GM06990 (cell line): ENCODE results near the gene MYBPH.

Experiments used
- DNase-seq: peaks from one replicate; pipeline ENCODE4 v3.0.0-alpha.2; 2011; ENCODE audit not compliant: insufficient read length; ENCODE audit errors: extremely low read depth
- H3K27me3 ChIP-seq: replicated peaks from 2 replicates; pipeline ENCODE4 v1.6.0; 2011; ENCODE audit warnings: low read length; ENCODE audit not compliant: control insufficient read depth, insufficient read depth
- H3K36me3 ChIP-seq: 2 replicates; pipeline ENCODE4 v1.5.1; 2011; ENCODE audit warnings: low read length; ENCODE audit not compliant: control insufficient read depth, insufficient read depth
- H3K4me3 ChIP-seq: replicated peaks from 2 replicates; pipeline ENCODE4 v1.5.1; 2011; ENCODE audit warnings: low read depth, mild to moderate bottlenecking, control low read depth, low read length
- TF ChIP-seq, protein P1 (sequence below): IDR thresholded peaks from 2 replicates; pipeline ENCODE4 v1.5.1; 2011; ENCODE audit warnings: low read length, control low read depth, mild to moderate bottlenecking, inconsistent platforms; ENCODE audit not compliant: insufficient read depth, poor library complexity, severe bottlenecking

Gene MYBPH

DNA sequence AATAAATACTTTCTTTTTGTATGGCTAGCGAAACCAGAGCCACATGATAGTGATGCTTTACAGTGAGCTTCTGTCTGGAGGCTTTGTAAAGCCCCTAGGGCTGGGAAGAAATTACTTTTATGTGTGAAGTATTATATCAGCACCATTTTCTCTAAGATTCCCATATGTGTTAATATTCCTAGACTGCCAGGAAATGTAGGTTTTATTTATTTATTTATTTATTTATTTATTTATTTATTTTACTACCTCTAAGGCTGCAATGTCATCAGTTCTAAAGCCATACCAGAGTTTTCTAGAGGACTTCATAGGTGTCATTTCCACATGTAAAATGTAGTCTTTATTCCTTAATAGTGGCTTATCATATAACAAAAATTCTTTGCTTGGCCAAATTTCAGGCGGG, 15.3 kb upstream of the MYBPH start:
- no peak for DNase-seq

DNA sequence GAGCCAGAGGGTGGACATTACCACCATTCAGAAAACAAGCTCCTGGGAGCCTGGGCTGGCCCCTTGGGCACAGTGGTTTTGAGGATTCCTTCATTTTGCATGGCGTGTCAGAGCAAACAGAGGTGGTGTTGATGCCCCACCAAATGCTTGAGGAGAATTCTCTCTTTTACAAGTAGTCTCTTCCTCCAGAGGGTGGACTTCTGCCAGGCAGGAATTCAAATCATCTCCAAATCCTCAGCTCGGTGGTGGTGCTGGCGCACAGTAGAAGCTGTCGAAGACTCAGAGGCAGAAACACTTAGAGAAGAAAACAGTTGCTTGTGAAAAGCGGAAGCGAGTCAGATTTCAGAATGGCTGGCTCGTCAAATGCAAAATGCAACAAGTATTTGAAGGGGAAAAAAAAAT, 14.3 kb upstream of the MYBPH start:
- TF ChIP-seq, protein P1, sequence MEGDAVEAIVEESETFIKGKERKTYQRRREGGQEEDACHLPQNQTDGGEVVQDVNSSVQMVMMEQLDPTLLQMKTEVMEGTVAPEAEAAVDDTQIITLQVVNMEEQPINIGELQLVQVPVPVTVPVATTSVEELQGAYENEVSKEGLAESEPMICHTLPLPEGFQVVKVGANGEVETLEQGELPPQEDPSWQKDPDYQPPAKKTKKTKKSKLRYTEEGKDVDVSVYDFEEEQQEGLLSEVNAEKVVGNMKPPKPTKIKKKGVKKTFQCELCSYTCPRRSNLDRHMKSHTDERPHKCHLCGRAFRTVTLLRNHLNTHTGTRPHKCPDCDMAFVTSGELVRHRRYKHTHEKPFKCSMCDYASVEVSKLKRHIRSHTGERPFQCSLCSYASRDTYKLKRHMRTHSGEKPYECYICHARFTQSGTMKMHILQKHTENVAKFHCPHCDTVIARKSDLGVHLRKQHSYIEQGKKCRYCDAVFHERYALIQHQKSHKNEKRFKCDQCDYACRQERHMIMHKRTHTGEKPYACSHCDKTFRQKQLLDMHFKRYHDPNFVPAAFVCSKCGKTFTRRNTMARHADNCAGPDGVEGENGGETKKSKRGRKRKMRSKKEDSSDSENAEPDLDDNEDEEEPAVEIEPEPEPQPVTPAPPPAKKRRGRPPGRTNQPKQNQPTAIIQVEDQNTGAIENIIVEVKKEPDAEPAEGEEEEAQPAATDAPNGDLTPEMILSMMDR, result no peak
- no peak overlapping the region for H3K4me3 ChIP-seq
- DNase-seq, result no peak
- no peaks in the 10 kb centered on the region for H3K27me3 ChIP-seq
- no peaks in the 10 kb centered on the region for H3K36me3 ChIP-seq

More for the DNA sequence above, 15.3 kb upstream of the MYBPH start:
- TF ChIP-seq, protein P1, result no peak
- H3K36me3 ChIP-seq, result no peaks in the 10 kb centered on the region
- H3K27me3 ChIP-seq, result no peaks in the 10 kb centered on the region; the same call in 1 of the 2 replicates
- no peak overlapping the region for H3K4me3 ChIP-seq

DNA sequence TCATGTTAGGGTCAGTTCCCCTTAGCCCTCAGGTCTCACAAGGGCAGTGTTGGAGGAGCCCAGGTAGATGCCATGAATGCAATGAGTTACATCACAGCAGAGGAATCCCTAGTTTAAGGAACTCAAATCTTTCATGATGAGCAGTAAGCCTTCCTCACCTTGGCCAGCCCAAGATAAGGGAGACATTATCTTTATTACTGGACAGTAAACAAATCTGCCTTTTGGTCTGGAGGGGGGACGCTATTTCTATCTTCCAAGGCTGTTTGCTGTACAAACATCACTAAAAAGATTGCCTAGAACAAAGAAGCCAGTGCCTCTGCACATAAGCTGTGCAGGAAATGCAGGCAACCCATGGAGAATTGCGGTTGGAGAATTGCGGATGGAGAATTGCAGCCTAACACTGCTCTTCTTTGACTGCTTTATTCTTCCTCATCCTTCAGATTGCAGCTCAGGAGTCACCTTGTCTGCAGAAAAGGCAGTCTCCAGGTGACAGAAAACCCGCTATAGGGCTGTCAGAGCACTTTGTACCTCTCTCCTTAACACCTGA, 13.1 kb upstream of the MYBPH start:
- Histone ChIP-seq H3K36me3 (no peaks in the 10 kb centered on the region), H3K4me3 (no peak overlapping the region), H3K27me3 (no peaks in the 10 kb centered on the region)
- TF ChIP-seq, protein P1, result no peak
- DNase-seq, result no peak

DNA sequence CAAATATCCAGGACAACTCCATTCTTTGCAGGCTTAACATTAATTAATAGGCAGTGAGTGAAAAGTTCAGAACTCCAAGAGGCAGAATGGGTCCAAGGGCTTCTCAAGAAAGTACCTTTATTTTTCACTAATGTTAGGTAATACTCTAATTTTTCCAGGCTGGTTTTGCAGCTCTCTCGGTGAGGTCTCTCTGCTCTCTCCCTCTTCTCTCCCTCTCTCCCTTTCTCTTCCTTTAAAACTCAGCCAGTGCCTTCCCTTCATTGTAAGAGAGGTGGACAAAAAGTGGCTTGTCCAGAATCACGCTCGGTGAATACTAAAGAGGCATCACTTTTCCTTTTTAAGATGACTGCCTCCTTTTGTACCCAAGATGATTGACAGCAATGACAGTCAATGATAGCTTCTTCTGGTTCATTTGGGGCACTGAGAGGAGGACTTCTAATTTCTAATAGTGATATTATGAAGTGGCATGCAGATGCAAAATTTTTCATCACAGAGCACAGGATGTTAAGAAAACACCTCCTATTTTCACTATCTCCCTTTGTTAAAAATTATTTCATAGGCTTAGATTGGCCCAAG, 12.2 kb upstream of the MYBPH start:
- no peak overlapping the region for H3K4me3 ChIP-seq
- no peaks in the 10 kb centered on the region for H3K36me3 ChIP-seq
- H3K27me3 ChIP-seq, result no peaks in the 10 kb centered on the region
- DNase-seq, result no peak
- TF ChIP-seq, protein P1, result no peak

DNA sequence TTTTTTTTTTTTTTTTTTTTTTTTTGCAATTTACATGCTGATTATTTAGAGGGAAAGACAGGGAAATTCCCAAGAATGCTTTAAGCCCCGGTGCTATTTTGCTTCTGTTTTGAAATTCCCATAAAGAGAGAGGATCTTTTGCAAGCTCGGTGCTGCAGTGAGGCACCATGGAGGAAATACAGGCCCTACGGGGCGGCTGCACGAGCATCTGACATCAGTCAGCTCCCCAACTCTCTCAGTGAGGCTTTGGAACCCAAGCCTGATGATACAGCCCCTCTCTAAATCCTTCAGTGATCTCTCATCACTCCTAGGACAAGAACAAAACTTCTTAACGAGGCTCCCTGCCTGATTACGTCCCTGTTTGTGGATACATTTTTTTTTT, 11.7 kb upstream of the MYBPH start:
- no peak for DNase-seq
- no peak overlapping the region for H3K4me3 ChIP-seq
- TF ChIP-seq, protein P1, result no peak
- no peaks in the 10 kb centered on the region for H3K36me3 ChIP-seq
- no peaks in the 10 kb centered on the region for H3K27me3 ChIP-seq
